ENCODE results near the gene RFNG. TPM values are rescaled to one million over a fixed set of nuclear protein-coding genes. Genes with fewer than 3 reads are reported as not detected.

RFNG gene
- total and polyA plus RNA-seq, 2 of the 13 experiments (the other 11 are each of a cell fraction or from before 2014, with no cell fraction given): 61.4 to 64.0 TPM

DNA sequence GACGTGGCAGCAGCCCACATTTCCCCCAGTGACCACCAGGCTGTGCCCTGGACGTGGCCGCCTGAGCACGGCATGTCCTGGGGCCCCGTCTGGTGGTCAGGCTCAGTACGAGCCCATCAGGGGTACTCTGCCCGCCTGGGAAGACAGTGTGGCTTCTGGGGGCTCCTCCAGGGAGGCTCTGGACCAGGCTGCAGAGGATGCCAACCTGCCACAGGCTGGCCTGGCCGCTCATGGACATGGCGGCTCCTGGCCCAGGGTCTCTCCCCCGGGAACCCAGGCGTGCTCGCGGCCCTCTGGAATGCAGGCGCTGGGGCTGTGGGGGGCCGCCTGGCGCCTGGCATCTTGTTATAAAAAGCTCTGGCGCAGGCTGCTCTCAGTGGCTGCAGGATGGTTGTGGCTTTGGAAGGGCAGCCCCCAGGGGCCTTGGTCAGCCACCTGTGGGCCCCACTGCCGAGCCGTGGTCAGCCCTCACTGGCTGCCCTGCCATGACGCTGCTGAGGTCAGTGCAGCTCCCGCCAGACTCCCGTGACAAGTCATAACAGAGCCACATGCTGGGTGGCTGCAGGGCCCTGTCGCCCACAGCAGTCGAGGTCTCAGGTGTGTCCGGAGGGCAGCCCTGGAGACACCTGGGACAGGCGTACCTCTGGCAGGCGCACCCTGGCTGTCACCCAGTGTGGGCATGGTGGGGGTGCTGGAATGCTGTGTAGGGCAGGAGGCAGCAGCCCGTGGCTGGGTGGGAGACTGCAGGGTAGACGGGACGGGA is 43.9 kb downstream of the RFNG start (continued):
- TF ChIP-seq ZNF354B (CRISPR knock-in tag; IDR thresholded peaks at IDR 0.05) (no peak), MLX (CRISPR knock-in tag; IDR thresholded peaks at IDR 0.05) (no peak), ZFP36 (IDR thresholded peaks at IDR 0.05; ENCODE audit: borderline replicate concordance, low read depth, low read length, partially characterized antibody) (no peak), MTA1 (CRISPR knock-in tag; IDR thresholded peaks at IDR 0.05; ENCODE audit: borderline replicate concordance) (peak; percentile 48; the same call in 1 of the 2 replicates), ZNF3 (CRISPR knock-in tag; IDR thresholded peaks at IDR 0.05) (no peak), ZNF296 (CRISPR knock-in tag; conservative IDR thresholded peaks at IDR 0.05) (no peak), ZNF546 (CRISPR knock-in tag; conservative IDR thresholded peaks at IDR 0.05) (0 out of 2 replicates have a peak, but pooled peaks have one; percentile 23), ZNF572 (CRISPR knock-in tag; IDR thresholded peaks at IDR 0.05) (no peak), TCF12 (IDR thresholded peaks at IDR 0.05) (no peak), TCF12 (CRISPR knock-in tag; IDR thresholded peaks at IDR 0.05) (no peak), SMC3 (IDR thresholded peaks at IDR 0.05; ENCODE audit: low read length) (no peak), ZC3H13 (CRISPR knock-in tag; IDR thresholded peaks at IDR 0.05) (peak; percentile 53), RAD21 (CRISPR knock-in tag; IDR thresholded peaks at IDR 0.05) (no peak), ZNF772 (CRISPR knock-in tag; IDR thresholded peaks at IDR 0.05) (peak; percentile 29; the same call in 1 of the 2 replicates), IKZF4 (CRISPR knock-in tag; IDR thresholded peaks at IDR 0.05; ENCODE audit: borderline replicate concordance, low read depth, not compliant biosample characterization) (no peak)
- TF ChIP-seq, protein P1, sequence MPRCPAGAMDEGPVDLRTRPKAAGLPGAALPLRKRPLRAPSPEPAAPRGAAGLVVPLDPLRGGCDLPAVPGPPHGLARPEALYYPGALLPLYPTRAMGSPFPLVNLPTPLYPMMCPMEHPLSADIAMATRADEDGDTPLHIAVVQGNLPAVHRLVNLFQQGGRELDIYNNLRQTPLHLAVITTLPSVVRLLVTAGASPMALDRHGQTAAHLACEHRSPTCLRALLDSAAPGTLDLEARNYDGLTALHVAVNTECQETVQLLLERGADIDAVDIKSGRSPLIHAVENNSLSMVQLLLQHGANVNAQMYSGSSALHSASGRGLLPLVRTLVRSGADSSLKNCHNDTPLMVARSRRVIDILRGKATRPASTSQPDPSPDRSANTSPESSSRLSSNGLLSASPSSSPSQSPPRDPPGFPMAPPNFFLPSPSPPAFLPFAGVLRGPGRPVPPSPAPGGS (CRISPR knock-in tag; IDR thresholded peaks at IDR 0.05): no peak
- TF ChIP-seq, protein P2, sequence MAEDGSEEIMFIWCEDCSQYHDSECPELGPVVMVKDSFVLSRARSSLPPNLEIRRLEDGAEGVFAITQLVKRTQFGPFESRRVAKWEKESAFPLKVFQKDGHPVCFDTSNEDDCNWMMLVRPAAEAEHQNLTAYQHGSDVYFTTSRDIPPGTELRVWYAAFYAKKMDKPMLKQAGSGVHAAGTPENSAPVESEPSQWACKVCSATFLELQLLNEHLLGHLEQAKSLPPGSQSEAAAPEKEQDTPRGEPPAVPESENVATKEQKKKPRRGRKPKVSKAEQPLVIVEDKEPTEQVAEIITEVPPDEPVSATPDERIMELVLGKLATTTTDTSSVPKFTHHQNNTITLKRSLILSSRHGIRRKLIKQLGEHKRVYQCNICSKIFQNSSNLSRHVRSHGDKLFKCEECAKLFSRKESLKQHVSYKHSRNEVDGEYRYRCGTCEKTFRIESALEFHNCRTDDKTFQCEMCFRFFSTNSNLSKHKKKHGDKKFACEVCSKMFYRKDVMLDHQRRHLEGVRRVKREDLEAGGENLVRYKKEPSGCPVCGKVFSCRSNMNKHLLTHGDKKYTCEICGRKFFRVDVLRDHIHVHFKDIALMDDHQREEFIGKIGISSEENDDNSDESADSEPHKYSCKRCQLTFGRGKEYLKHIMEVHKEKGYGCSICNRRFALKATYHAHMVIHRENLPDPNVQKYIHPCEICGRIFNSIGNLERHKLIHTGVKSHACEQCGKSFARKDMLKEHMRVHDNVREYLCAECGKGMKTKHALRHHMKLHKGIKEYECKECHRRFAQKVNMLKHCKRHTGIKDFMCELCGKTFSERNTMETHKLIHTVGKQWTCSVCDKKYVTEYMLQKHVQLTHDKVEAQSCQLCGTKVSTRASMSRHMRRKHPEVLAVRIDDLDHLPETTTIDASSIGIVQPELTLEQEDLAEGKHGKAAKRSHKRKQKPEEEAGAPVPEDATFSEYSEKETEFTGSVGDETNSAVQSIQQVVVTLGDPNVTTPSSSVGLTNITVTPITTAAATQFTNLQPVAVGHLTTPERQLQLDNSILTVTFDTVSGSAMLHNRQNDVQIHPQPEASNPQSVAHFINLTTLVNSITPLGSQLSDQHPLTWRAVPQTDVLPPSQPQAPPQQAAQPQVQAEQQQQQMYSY (CRISPR knock-in tag; IDR thresholded peaks at IDR 0.05): no peak
- TF ChIP-seq, protein P3, sequence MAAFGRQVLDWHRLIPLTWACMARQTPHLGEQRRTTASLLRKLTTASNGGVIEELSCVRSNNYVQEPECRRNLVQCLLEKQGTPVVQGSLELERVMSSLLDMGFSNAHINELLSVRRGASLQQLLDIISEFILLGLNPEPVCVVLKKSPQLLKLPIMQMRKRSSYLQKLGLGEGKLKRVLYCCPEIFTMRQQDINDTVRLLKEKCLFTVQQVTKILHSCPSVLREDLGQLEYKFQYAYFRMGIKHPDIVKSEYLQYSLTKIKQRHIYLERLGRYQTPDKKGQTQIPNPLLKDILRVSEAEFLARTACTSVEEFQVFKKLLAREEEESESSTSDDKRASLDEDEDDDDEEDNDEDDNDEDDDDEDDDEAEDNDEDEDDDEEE (CRISPR knock-in tag; IDR thresholded peaks at IDR 0.05): no peak
- TF ChIP-seq, protein P4, sequence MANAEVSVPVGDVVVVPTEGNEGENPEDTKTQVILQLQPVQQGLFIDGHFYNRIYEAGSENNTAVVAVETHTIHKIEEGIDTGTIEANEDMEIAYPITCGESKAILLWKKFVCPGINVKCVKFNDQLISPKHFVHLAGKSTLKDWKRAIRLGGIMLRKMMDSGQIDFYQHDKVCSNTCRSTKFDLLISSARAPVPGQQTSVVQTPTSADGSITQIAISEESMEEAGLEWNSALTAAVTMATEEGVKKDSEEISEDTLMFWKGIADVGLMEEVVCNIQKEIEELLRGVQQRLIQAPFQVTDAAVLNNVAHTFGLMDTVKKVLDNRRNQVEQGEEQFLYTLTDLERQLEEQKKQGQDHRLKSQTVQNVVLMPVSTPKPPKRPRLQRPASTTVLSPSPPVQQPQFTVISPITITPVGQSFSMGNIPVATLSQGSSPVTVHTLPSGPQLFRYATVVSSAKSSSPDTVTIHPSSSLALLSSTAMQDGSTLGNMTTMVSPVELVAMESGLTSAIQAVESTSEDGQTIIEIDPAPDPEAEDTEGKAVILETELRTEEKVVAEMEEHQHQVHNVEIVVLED (CRISPR knock-in tag; IDR thresholded peaks at IDR 0.05; ENCODE audit: borderline replicate concordance): no peak
